GM12878 (cell line): ENCODE data around the gene OTOS. TPM values are rescaled to one million over a fixed set of nuclear protein-coding genes. Genes with fewer than 3 reads are reported as not detected.

Experiments used
- ATAC-seq: fragments of 200-7000 bp; cut with Tn5 transposase; 3 replicates; pipeline ENCODE4 v1.9.1; 2020; ENCODE audit warnings: mild to moderate bottlenecking, moderate library complexity
- BruUV-seq: library from RNA; stranded (reverse); fragments of 400-500 nt; replicated peaks from 2 replicates; lab custom pipeline; 2021; lab: Mats Ljungman, UMichigan
- CTCF ChIA-PET: fragments of 300-600 bp; sonication (Branson Sonifier 250); formaldehyde crosslinking; extraction: SDS; loops from one replicate; lab custom pipeline; 2021; ENCODE audit warnings: inconsistent platforms; lab: Yijun Ruan, JAX
- POLR2A ChIA-PET: fragments of 350-600 bp; formaldehyde crosslinking; extraction: SDS; loops from one replicate; lab custom pipeline; 2021; ENCODE audit warnings: inconsistent platforms; lab: Charles Lee
- RAD21 ChIA-PET: fragments of 300-600 bp; sonication (Branson Sonifier 250); formaldehyde crosslinking; loops from one replicate; lab custom pipeline; 2023; ENCODE audit warnings: antibody characterized with exemption; ENCODE audit not compliant: unreplicated experiment; lab: Charles Lee
- SMC1A ChIA-PET: fragments of 300-600 bp; sonication (Branson Sonifier 250); formaldehyde crosslinking; loops from one replicate; lab custom pipeline; 2023; ENCODE audit not compliant: unreplicated experiment, uncharacterized antibody; lab: Charles Lee
- DNase-seq: peaks from one replicate; pipeline ENCODE4 v3.0.0-alpha.2; 2011; ENCODE audit warnings: low read depth, low spot score
- FAIRE-seq: peaks from 3 replicates; lab custom pipeline; 2011; peaks lifted over from hg19 to GRCh38; lab: Jason Lieb, UNC
- H2AFZ ChIP-seq: 2 replicates; pipeline ENCODE4 v1.6.0; 2011; ENCODE audit warnings: low read depth, low read length, control low read depth; ENCODE audit not compliant: control insufficient read depth
- H3K27ac ChIP-seq: 2 replicates; pipeline ENCODE4 v1.5.1; 2011; ENCODE audit warnings: control low read depth; ENCODE audit not compliant: control insufficient read depth, insufficient read depth
- H3K27me3 ChIP-seq, 2 experiments: replicated peaks in 1 of 2; 2 replicates each; pipeline versions ENCODE4 v1.6.0 to v1.6.1; 2011; ENCODE audit warnings: low read length in 1 of 2; ENCODE audit not compliant: control insufficient read depth in 2 of 2, insufficient read depth in 2 of 2
- H3K36me3 ChIP-seq, 2 experiments: 2 replicates each; pipeline ENCODE4 v1.5.1; 2011; ENCODE audit warnings: low read length in 1 of 2; ENCODE audit not compliant: control insufficient read depth in 2 of 2, insufficient read depth in 2 of 2
- H3K4me1 ChIP-seq: 2 replicates; pipeline ENCODE4 v1.6.1; 2011; ENCODE audit warnings: mild to moderate bottlenecking, low read length, moderate library complexity, mixed read lengths; ENCODE audit not compliant: control insufficient read depth, insufficient read depth
- H3K4me2 ChIP-seq: 2 replicates; pipeline ENCODE4 v1.6.0; 2011; ENCODE audit warnings: control low read depth; ENCODE audit not compliant: control insufficient read depth, insufficient read depth
- H3K4me3 ChIP-seq: fragments of 200-600 bp; sonication (generic); 2 replicates; pipeline ENCODE4 v1.5.1; 2016
- H3K79me2 ChIP-seq: 2 replicates; pipeline ENCODE4 v1.6.0; 2011; ENCODE audit warnings: low read length; ENCODE audit not compliant: control insufficient read depth, insufficient read depth
- H3K9ac ChIP-seq: 2 replicates; pipeline ENCODE4 v1.8.0; 2011; ENCODE audit warnings: low read length, control low read depth, mixed read lengths; ENCODE audit not compliant: control insufficient read depth, insufficient read depth
- H3K9me3 ChIP-seq: replicated peaks from 3 replicates; pipeline ENCODE4 v1.5.1; 2011; ENCODE audit warnings: mild to moderate bottlenecking, low read length; ENCODE audit not compliant: control insufficient read depth, insufficient read depth
- H4K20me1 ChIP-seq: 2 replicates; pipeline ENCODE4 v1.6.0; 2011; ENCODE audit not compliant: control insufficient read depth, insufficient read depth
- ASH2L ChIP-seq: fragments of 300-600, 200-600 bp; sonication (generic); IDR thresholded peaks from 2 replicates; pipeline ENCODE4 v1.6.1; 2017; ENCODE audit warnings: low read depth, mild to moderate bottlenecking, borderline replicate concordance
- BHLHE40 ChIP-seq, 2 experiments: fragments of 450-650 bp in 1 of 2; IDR thresholded peaks; 2 replicates each; pipeline ENCODE4 v1.6.1; 2011 to 2017; ENCODE audit warnings: low read depth in 2 of 2, borderline replicate concordance in 1 of 2, improper control_type of control experiment in 1 of 2, low read length in 1 of 2, mild to moderate bottlenecking in 1 of 2
- BRCA1 ChIP-seq: IDR thresholded peaks from 2 replicates; pipeline ENCODE4 v1.6.1; 2011; ENCODE audit warnings: low read depth, low read length, improper control_type of control experiment
- E2F8 ChIP-seq: fragments of 450-650 bp; IDR thresholded peaks from 2 replicates; pipeline ENCODE4 v1.6.1; 2018; ENCODE audit warnings: mild to moderate bottlenecking, low read depth, moderate library complexity; ENCODE audit not compliant: partially characterized antibody
- EP300 ChIP-seq, 2 experiments: fragments of 150-350 bp in 1 of 2; IDR thresholded peaks; 2 replicates each; pipeline ENCODE4 v1.6.1; 2011 to 2012; ENCODE audit warnings: low read depth in 2 of 2, low read length in 2 of 2, borderline replicate concordance in 1 of 2, improper control_type of control experiment in 1 of 2, inconsistent platforms in 1 of 2; ENCODE audit not compliant: control insufficient read depth in 1 of 2
- EZH2 ChIP-seq: IDR thresholded peaks from 2 replicates; pipeline ENCODE4 v1.6.1; 2012; ENCODE audit warnings: low read depth, mild to moderate bottlenecking, control low read depth, inconsistent platforms, low read length, borderline replicate concordance; ENCODE audit not compliant: control insufficient read depth
- KDM1A ChIP-seq: fragments of 200-600 bp; sonication (generic); IDR thresholded peaks from 2 replicates; pipeline ENCODE4 v1.6.1; 2016; ENCODE audit warnings: borderline replicate concordance
- MYC ChIP-seq: IDR thresholded peaks from 2 replicates; pipeline ENCODE4 v1.6.1; 2011; ENCODE audit warnings: mild to moderate bottlenecking, low read length, moderate library complexity, inconsistent platforms; ENCODE audit not compliant: insufficient read depth, insufficient replicate concordance, insufficient read length, severe bottlenecking
- NFYA ChIP-seq: IDR thresholded peaks from 2 replicates; pipeline ENCODE4 v1.6.1; 2011; ENCODE audit warnings: low read depth, mild to moderate bottlenecking, low read length, improper control_type of control experiment, borderline replicate concordance
- NKRF ChIP-seq: fragments of 450-650 bp; conservative IDR thresholded peaks from 2 replicates; pipeline ENCODE4 v1.6.1; 2017; ENCODE audit warnings: mild to moderate bottlenecking, moderate library complexity
- PAX5 ChIP-seq: IDR thresholded peaks from 2 replicates; pipeline ENCODE4 v1.6.1; 2011; ENCODE audit warnings: low read depth, low read length, borderline replicate concordance
- PAX8 ChIP-seq: fragments of 450-650 bp; IDR thresholded peaks from 2 replicates; pipeline ENCODE4 v1.6.1; 2017; ENCODE audit warnings: mild to moderate bottlenecking, moderate library complexity
- RCOR1 ChIP-seq: conservative IDR thresholded peaks from 2 replicates; pipeline ENCODE4 v1.6.1; 2012; ENCODE audit warnings: low read depth, low read length, improper control_type of control experiment
- STAT3 ChIP-seq: IDR thresholded peaks from 2 replicates; pipeline ENCODE4 v1.6.1; 2011; ENCODE audit warnings: low read depth, low read length, improper control_type of control experiment
- TCF7 ChIP-seq: IDR thresholded peaks from 2 replicates; pipeline ENCODE4 v1.6.1; 2014; ENCODE audit warnings: antibody characterized with exemption, borderline replicate concordance
- ZZZ3 ChIP-seq: IDR thresholded peaks from 2 replicates; pipeline ENCODE4 v1.6.1; 2011; ENCODE audit warnings: low read depth; ENCODE audit not compliant: control insufficient read depth, insufficient read length
- WGBS: methylation state at CpG from one replicate; pipeline ENCODE4 v1.1.6; 2016; ENCODE audit warnings: low lambda C conversion rate; ENCODE audit not compliant: insufficient replicate concordance, insufficient coverage; ENCODE audit errors: missing lambda C conversion rate; 5-methylcytosine and 5-hydroxymethylcytosine counted together
- in situ Hi-C: fragments of 300-500 bp; cut with MboI; formaldehyde crosslinking; loops from 9 replicates; pipeline ENCODE4 v1.14.3; 2018; ENCODE audit warnings: mixed read lengths
- intact Hi-C: fragments of 100-400 bp; cut with micrococcal nuclease; formaldehyde crosslinking; loops from one replicate; pipeline ENCODE4 v1.14.2; 2022; ENCODE audit not compliant: unreplicated experiment
- polyA plus RNA-seq, 11 experiments: library from polyadenylated mRNA; depleted of rRNA in 4 of 11; unstranded in 6 of 11; stranded (reverse) in 5 of 11; fragments of >200 nt; fragmentation: Nextera tagmentation in 4 of 11; fragmentation: Illumina TruSeq in 1 of 11; extraction: Ambion mirVana in 4 of 11; extraction: Trizol in 1 of 11; gene quantifications; 1 replicate in 1 of 11; 2 replicates in 10 of 11; pipeline versions ENCODE4 v1.2.1 to v1.2.3, GENCODE V29; 2011 to 2016; ENCODE audit warnings: inconsistent platforms in 2 of 11, missing spikeins in 2 of 11, low read depth in 1 of 11
- total RNA-seq, 4 experiments: library from RNA; depleted of rRNA in 3 of 4; stranded (reverse); fragments of >200 nt in 3 of 4; fragmentation: Illumina TruSeq in 1 of 4; extraction: Trizol in 1 of 4; gene quantifications; 2 replicates each; pipeline versions ENCODE4 v1.2.1 to v1.2.3, GENCODE V29; 2013 to 2021

Gene OTOS
- total and polyA plus RNA-seq, 10 of the 15 experiments (the other 5 are each of a cell fraction or from before 2014, with no cell fraction given) = not detected

- no peaks in the 10 kb centered on the region for H4K20me1 ChIP-seq
- peaks cover 0 to 4% of the 10 kb centered on the region in 2 experiments; a peak in 2 of 4 replicates for H3K27me3 ChIP-seq
- CTCF ChIA-PET = no interaction called here
- no peak for ATAC-seq
- H3K9ac ChIP-seq = no peak overlapping the region
- SMC1A ChIA-PET = no interaction called here
- H3K4me3 ChIP-seq = no peak overlapping the region
- no peaks in the 10 kb centered on the region for H3K36me3 ChIP-seq
- FAIRE-seq = no peak
- 43% methylated on average over 10 of the region's 10 CpGs for WGBS
- in situ Hi-C loops (no loop called here), intact Hi-C loops (no loop called here)
- H3K9me3 ChIP-seq = no peaks in the 10 kb centered on the region
- H2AFZ ChIP-seq = no peak overlapping the region
- POLR2A ChIA-PET = no interaction called here
- no peaks in the 10 kb centered on the region for H3K79me2 ChIP-seq
- no peaks in the 10 kb centered on the region for H3K4me1 ChIP-seq
- H3K4me2 ChIP-seq = no peak overlapping the region
- no peak for DNase-seq
- no TSS peak for BruUV-seq
- no peak overlapping the region for H3K27ac ChIP-seq
- RAD21 ChIA-PET = no interaction called here
- TF ChIP-seq KDM1A = no peak
- no peak for TF ChIP-seq TCF7
- TF ChIP-seq NFYA = no peak
- no peak for TF ChIP-seq PAX8
- TF ChIP-seq MYC = no peak
- no peak for TF ChIP-seq NKRF
- TF ChIP-seq BRCA1 = no peak
- TF ChIP-seq EZH2 = no peak
- TF ChIP-seq BHLHE40 (IDR thresholded peaks at IDR 0.05; ENCODE audit: borderline replicate concordance in 1 of 2, low read depth in 2 of 2, low read length in 1 of 2) = no peak
- TF ChIP-seq STAT3 = no peak
- no peak for TF ChIP-seq PAX5
- TF ChIP-seq RCOR1 = no peak
- TF ChIP-seq EP300 (IDR thresholded peaks at IDR 0.05; ENCODE audit: borderline replicate concordance in 1 of 2, control insufficient read depth in 1 of 2, low read depth in 2 of 2, low read length in 2 of 2) = no peak
- no peak for TF ChIP-seq ZZZ3
- TF ChIP-seq E2F8 = no peak
- TF ChIP-seq ASH2L = no peak
- TF ChIP-seq, all 136 proteins: peak for 0
These were observed 29.2 kb downstream of the OTOS start for GRCh38 chr2:240111253-240111652.
